Measurements from ENCODE around the gene CPEB4.
A peak's percentile ranks its signal among the peaks of the same experiment; 100 is the strongest.

CPEB4 gene

DNA sequence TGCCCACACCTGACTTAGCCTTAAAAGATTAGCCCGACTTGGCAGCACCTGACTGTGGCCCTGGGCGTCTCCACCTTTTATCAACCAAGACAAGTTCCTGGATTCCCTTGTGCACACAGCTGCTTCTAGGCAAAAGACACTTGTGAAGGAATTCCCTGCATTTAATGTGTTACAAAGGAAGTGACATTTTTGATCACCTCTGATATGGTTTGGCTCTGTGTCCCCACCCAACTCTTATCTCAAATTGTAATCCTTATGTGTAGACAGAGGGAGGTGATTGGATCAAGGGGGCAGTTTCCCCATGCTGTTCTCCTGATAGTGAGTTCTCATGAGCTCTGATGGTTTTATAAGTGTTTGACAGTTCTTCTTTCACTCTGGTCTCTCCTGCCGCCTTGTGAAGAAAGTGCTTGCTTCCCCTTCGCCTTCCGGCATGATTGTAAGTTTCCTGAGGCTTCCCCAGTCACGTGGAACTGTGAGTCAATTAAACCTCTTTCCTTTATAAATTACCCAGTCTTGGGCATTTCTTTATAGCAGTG is 2.6 kb upstream of the CPEB4 start:
- DNase-seq = peak; percentile 34

DNA sequence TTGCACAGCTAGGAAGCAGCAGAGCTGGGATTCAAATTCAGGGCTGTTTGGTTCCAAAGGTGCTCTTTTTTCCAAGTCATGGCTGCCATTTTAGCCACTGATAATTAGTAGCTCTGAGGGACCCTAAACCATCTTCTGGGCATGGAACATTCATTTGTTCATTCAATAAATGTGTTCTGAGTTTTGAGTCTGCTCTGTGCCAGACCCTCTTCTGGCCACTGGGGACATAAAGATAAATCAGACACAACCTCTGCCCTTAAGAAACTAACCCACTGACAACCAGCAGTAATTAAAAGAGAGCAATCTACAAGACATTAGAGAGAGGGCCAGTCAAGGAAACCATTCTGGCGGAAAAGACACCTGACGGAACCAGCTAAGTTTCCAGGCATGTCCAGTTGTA is 2.0 kb upstream of the CPEB4 start:
- no peak for DNase-seq

DNA sequence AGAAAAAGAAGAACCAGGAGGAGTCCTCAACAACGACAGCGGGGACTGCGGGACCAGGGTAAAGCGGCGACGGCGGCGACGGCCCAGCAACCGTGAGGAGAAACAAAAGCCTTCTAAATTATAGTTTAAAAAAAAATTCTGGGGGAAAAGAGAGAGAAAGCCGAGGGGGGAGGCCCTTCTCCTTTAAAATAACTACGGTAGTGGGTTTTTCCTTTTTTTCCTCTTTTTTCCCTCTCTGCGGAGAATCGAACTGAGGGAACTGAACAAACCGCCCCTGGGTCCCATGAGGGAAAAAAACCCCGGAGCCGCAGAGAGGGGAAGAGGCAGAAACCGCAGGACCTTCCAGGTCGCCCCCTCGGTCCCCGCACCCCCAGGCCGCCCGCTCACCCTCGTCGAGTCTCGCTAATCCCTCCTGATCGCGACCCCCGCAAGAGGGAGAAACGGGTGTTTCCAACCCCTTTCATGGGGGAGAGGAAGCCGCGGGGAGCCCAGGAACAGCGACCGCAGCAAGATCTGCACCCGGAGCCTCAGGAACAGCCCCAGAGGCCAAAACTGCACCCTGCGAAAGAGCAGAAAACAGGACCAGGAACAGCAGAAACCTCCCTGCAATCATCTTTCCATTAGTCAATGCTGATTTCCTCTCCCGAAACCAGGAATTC is 453 bp downstream of the CPEB4 start:
- DNase-seq = peak; percentile 24

DNA sequence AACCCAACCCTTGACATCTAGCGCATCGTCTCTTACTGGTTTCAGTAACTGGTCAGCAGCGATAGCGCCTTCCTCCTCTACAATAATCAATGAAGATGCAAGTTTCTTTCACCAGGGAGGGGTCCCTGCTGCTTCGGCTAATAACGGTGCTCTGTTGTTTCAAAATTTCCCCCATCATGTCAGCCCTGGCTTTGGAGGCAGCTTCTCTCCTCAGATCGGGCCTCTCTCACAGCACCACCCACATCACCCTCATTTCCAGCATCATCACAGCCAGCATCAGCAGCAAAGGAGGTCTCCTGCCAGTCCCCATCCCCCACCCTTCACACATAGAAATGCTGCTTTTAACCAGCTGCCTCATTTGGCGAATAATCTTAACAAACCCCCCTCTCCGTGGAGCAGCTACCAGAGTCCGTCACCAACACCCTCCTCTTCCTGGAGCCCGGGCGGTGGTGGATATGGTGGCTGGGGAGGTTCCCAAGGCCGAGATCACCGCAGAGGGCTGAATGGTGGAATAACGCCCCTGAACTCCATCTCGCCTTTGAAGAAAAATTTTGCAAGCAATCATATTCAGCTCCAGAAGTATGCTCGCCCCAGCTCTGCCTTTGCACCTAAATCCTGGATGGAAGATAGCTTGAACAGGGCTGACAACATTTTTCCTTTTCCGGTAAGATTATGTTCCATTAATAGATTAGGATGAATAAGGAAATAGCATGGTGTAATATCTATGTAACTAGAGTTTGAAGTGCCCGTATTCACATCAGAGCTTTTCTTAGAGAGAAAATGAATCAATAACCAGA is 2.2 kb downstream of the CPEB4 start:
- no peak for DNase-seq

DNA sequence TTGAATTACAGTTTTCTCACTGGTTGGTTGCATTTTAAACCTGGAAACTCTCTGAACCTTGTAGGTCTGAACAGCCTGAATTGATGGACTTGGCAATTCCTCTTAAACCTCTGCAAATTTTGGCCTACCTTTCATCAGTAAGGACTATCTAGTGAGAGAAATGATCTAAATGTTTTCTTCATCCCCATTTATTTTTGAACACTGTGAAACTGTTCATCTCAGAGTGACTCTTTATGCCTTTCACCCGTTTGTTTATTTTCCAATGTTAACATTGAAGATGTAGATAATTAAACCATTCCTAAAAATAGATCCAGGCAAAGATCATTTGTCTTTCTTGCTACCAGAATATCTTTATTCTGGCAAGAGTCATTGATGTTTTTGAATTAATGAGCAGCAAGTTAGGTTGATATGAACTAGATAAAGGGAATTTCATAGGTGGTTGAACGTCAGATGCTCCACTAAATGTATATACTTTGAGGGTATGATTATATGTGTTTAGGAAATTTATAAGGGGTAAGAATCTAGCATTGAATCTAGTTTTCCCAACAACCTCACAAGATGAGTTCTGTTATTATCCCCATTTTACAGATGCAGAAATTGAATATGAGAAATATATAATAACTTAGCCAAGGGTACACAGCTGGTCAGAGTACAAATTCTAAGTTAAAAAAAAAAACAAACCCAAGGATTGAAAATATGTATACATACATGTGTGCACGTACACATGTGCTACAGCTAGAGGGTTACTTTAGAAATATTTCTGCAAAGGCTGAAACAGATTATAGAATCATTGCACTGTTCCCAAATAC is 3.4 kb downstream of the CPEB4 start:
- DNase-seq = no peak

DNA sequence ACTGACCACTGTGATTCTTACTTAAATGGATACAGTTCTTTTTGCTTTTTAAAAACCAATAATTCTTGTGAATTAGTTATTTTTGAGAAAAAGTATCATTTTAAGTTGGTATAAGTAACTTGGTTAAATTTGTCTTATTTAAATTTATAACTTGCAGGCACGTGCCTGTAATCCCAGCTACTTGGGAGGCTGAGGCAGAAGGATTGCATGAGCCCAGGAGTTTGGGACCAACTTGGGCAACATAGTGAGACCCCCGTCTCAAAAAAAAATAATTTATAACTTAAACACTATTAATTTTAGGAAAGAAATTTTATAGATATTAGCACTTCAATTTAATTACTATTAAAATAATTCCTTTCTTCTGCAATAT is 5.0 kb downstream of the CPEB4 start:
- DNase-seq = no peak

DNA sequence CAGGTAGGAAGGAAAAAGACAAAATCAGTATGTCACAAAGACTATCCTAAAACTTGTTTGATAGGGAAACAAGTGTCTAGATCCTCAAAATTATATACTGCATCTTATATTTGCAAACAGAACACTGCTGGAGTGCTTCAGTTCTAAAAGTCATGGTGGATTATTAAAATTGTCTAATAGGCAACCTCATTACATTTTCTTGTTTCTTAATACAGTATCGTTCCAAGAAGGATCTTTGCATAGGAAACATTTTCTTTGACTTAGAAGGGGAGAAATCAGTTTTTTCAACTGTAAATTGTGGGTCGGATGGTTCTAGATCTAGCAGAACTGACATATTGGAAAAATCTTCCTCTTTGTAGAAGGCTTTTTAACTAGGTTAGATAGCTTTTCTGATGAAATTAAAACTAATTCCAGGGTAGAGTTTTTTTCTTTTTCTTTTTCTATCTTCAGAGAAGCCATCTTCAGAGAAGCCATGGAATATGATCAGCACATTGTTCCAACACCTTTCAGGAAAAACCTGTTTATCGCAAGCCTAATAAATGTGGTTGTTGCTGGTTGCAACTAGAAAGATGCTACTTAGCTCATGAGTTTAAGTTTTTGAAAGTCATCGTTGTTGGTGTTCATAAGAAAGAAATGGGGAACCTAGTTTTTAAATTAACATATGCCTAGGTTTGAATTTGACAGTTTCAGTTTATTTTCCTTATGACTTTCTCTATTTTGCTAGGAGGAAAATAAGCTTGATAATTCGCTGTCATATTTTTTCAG is 7.4 kb downstream of the CPEB4 start:
- no peak for DNase-seq

DNA sequence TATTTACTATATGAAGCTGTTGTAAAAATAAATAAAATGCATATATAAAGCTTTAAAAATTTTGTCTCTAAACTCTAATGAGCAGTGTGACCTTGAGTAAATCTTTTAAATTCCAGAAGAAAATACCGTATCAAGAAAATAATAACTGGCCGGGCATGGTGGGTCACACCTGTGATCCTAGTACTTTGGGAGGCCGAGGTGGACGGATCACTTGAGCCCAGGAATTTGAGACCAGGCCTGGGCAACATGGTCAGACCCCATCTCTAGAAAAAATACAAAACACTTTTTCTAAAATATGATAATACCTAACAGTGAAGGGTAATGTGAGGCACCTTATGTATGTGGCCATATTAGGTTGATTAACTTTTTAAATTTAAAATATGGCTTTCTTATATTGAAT is 8.5 kb downstream of the CPEB4 start:
- no peak for DNase-seq

DNA sequence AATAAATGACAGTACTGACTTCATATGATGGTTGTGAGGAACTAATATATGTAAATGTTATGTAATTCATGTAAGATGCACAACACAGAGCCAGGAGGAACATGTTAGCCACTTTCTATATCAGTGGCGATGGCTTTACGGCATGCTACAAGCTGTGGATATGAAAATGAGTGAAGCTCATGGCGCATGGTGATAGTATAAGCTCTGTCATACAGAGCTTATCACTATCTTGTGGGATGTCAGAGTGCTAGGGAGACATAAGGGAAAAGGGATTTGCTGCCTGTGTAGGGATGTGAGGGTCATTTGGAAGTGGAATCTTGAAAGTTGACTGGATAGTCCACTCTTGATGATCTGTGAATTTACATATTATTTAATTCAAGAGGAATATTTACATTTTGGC is 13.6 kb downstream of the CPEB4 start:
- no peak for DNase-seq

DNA sequence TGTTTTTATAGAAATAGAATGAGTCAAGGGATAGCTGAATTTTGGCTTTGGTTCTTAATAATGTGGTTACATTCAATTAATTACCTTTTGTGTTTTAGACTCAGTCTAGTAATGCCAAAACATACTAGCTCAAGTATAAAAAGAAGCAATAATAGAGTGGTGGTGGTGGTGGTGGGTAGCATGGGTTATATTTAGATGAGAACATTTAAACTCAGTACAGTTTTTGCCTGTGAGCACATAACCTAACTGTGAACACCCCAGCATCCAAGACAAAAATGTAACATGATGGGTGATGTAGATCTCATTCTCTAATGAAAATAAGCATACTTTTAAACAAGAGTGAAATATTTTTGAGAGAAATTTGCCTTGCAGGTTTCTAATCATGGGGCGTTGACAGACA is 14.2 kb downstream of the CPEB4 start:
- DNase-seq = no peak

DNA sequence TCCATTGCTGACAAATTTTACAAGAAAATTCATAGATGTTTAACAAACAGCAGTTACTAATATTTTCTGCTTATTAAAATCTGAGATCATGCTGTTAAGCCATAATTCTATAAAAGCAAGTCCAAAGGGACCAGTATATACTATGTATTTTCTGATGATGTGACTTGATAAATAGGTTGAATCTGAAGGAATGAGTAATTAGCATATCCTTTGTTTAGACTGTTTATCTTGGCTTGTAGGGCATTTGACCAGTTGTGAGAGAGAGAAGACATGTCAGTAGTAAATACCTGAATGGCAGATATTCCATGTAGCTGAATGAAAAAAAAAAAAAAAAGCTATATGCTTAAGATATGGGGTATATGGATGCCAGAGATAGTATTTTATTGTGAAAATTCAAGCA is 14.6 kb downstream of the CPEB4 start:
- DNase-seq = no peak

DNA sequence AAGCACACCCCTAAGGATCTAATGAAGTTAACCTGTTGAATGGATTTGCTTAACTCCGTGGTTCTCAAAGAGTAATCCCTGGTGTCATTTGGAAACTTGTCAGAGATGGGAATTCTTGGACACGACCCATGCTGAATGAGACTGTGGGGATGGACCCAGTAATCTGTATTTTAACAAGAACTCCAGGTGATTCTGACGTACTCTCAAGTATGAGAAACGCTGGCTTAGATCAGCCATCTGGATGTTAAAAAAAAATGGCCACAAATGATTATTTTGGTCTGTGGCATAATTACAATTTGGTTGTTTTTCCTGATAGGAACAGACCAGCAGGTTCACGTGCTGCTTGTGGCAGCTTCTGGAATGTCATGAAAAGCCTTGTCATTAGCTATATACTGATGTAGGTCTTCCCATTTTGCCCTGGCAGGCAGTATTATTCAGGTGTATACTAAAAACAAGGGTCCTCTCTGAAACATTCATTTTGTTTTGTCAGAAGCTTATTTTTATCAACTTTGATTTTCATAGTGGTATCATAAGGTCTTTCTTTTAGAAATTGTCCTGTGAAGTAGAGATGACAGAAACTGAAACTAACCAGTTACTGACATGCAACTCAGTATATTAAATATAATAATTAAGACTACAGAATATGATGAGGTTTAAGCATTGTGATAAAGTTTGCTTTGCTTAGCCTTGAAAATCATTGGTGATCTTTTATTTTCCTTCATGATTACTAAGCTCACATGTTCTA is 15.4 kb downstream of the CPEB4 start:
- DNase-seq = no peak

DNA sequence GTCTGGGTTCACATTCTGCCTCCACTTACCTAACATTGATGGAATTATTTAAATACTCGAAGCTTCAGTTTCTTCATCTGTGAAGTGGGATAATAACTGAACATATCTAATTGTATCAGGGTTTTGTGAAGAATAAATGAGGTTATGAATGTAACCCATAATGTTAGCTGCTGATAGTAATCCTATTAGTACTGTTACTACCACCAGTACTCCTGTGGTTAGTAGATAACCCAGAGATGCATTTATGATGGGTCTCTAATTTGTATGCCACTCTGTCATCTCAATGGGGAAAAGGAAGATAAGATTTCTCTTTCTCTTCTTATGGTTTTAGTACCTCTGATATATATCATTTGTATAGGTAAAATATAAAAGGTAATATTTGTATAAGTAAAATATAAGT is 16.0 kb downstream of the CPEB4 start:
- DNase-seq = no peak

DNA sequence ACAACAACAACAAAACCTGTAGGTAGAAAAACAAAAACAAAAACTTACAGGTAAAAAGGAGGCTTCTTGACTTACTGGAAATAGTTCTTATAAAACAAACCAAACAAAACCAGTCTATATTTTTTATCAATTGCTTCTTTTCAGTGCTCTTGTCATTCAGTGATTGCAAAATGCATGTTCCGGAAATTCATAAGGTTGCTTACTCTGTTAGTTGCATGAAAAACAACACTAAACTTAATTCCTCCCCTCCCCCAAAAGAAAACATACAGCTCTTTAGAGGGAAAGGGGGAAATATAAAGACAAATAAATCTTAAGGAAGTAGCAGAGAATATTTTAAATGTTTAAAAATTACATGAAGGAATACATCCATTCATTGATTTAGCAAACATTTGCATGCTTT is 19.1 kb downstream of the CPEB4 start:
- DNase-seq = no peak

DNA sequence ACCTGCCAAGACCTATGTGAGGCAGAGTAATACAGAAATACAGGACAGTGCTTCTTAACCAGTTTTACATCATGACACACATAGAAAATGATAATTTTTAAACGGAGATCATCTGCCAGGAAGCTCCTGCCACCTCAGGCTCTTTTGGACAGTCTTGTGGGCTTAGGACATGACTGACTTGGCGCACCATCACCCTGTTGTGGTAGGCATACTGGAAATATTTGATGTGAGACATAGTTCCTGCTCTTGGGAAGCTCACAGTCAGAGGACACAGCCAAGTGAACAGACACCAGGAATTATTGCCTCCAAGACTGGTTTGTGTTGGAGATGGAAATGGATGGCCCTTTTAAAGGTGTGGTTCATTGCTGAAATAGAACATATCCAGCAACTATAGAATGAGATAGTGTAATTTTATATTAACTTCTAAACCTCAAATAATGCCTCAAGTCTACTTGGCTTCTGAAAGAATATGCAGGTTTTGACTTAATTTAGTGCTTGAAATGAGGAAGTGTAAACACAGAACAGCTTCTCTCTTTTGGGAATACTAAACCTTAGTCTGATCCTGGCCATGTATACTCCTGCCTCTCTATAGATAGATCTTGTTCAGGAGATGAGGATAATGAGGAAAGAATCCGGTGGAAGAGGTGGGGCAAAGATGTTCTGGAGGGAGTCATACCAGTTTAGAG is 19.7 kb downstream of the CPEB4 start:
- no peak for DNase-seq

DNA sequence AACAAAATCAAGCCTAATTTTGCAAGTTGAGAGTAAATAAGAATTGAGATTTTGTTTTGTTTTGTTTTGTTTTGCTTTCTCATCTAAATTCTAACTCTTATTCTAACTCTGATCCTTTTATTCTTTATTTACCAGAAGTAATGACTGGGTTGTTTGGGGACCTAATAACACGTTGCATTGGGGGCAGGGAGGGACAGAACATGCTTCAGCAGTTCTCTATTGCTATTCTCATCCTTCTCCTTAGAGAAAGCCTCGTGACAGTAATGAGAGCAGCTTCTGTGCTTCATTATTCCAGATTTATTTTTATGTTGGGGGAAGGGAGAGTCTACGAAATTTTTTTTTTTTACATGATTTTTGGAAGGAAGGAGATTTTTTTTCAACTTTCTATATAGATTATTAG is 21.1 kb downstream of the CPEB4 start:
- no peak for DNase-seq

DNA sequence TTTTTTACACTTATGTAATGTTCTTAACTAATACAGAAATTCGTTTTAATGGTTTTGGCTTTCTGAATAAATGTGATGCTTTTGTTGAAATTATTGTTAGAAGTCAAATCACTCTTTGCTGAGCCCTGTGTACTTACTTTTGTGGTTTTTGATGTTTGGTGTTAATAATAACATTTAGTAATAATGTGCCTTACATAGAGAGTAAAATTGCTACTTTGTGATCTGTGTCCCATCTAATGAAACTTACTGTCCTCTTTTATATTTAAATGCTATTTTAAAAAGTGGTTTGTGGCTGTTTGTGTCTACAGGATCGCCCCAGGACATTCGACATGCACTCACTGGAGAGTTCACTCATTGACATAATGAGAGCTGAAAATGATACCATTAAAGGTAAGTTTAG is 22.1 kb downstream of the CPEB4 start:
- no peak for DNase-seq

DNA sequence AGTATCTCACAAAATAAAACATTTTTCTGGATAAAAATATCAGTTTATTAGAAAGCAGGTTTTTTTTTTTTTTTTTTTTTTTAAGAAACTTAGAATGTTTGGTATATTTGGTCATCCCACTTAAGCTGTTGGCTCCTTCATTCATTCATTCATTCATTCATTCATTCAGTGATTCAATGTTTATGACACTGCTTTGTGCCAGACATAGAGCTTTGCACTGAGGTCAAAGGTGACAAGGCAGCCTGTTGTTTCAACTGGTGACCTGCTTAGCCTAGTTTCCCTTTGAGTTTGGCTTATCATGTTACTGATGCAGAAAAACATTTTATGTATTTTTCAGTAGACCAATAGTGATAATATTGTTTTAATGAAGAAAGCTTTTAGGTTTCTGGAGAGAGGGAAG is 23.5 kb downstream of the CPEB4 start:
- DNase-seq = no peak

DNA sequence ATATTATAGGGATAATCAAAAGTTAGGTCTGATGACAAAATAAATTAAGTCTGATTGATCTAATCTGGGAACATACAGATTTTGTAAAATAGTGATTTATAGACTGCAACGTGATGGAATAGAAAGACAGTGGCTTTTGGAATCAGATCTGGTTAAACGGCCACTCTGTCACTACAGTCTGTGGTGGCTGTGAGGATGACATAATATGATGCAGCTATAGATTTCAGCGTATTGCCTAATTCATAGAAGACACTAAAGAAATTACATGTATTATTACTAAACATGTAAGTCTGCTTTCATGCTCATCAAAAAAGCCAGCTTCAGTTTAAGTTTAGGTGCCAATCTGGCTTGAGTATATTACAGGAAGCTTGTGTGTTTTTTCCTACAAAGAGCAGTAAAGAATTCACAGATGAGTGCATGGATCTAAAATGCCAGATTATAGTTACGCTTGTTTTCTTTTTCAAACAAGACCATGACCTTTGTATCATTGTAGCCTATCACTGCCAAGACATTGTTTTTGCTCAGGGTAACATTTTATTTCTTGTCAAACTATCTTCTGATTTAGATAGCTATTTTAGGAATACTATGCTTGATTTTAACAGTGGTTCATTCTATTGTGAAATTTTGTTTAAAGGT is 25.7 kb downstream of the CPEB4 start:
- no peak for DNase-seq

DNA sequence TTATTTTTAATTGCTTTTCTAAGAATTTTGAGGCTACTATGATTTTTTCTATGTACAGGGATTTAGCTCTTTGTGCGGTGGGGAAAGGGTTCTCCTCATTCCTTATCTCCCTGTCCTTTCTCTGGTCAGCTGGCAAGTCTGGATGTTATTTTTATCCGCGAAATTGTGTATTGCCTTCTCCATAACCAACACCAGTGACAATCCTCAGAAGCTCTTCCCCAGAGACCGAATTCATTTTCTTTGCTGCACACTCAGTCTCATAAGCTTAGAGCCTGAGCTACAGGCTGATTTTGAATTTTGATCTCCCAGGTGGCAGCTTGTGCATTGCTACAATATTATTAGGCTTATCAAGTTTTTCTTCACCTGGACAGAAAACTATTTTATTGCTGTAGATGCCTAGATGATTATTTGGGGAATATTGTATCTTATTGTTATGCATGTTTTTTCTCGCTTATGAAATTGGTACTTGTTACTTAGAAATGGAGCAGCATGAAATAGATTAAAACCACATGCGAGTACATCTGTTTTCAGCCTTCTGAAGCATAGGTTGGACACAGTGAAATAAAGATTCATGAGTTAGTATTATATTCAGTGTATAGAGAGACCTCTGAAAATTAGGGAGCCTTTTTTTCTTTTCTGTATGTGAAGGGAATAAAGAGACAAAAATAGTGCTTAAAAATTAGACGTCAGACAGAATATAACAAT is 27.3 kb downstream of the CPEB4 start:
- no peak for DNase-seq

Measured in CD4-positive, alpha-beta T cell treated with Interleukin-12 subunit alpha and Interleukin-12 subunit beta, for 1 hour (primary cell).